Endometrial microvascular endothelial cells (primary cell): Measurements from ENCODE around the gene SRRM5. TPM values are rescaled to one million over a fixed set of nuclear protein-coding genes. Genes with fewer than 3 reads are reported as not detected.
"Not testable (repeated sequence)": the region's sequence is repeated elsewhere in the genome, so short reads cannot be mapped to it uniquely, and the experiment has no call there.

Experiments used
- in situ Hi-C: cut with HindIII; loops from 2 replicates; pipeline ENCODE4 v1.10.0; 2017; ENCODE audit warnings: low sequenced_read_pairs, low pct_unique_long_range_greater_than_20kb; ENCODE audit errors: inconsistent ontology term
- total RNA-seq: library from RNA; depleted of rRNA; stranded (reverse); fragments of >200 nt; gene quantifications from one replicate; pipeline ENCODE4 v1.2.3, GENCODE V29; 2015; ENCODE audit errors: inconsistent ontology term

SRRM5 gene
- total RNA-seq, 1 donor from 2014 or later = not detected

GRCh38 chr19:43589678-43590077, 22.2 kb upstream of the SRRM5 start:
- in situ Hi-C loops = no loop called here

- in situ Hi-C loops = no loop called here
Observed at GRCh38 chr19:43591904-43592772, 19.8 kb upstream of the SRRM5 start.

GRCh38 chr19:43592800-43593350, 19.0 kb upstream of the SRRM5 start:
- in situ Hi-C loops = no loop called here

GRCh38 chr19:43594081-43594697, 17.7 kb upstream of the SRRM5 start:
- in situ Hi-C loops = no loop called here

GRCh38 chr19:43594710-43595604, 16.9 kb upstream of the SRRM5 start:
- in situ Hi-C loops = no loop called here

- in situ Hi-C loops = no loop called here
Observed at GRCh38 chr19:43595605-43595998, 16.3 kb upstream of the SRRM5 start.

GRCh38 chr19:43595999-43596841, 15.7 kb upstream of the SRRM5 start, which contains the start of the genes IRGQ and ZNF576:
Gene IRGQ (minus strand): TSS chr19:43596134. CDS start chr19:43595338, 796 bp downstream.
Gene ZNF576 (plus strand): TSS chr19:43596595. CDS start chr19:43597109, 514 bp downstream.
- in situ Hi-C loops = no loop called here

GRCh38 chr19:43596842-43597461, 14.9 kb upstream of the SRRM5 start:
- in situ Hi-C loops = no loop called here

GRCh38 chr19:43597876-43598275, 14.0 kb upstream of the SRRM5 start:
- in situ Hi-C loops = no loop called here

GRCh38 chr19:43598445-43599240, 13.2 kb upstream of the SRRM5 start:
- in situ Hi-C loops = no loop called here

GRCh38 chr19:43599635-43600295, 12.1 kb upstream of the SRRM5 start:
- in situ Hi-C loops = no loop called here

GRCh38 chr19:43600326-43600725, 11.6 kb upstream of the SRRM5 start:
- in situ Hi-C loops = not testable (repeated sequence)

- in situ Hi-C loops = no loop called here
Observed at GRCh38 chr19:43605875-43606568, 5.9 kb upstream of the SRRM5 start.

- in situ Hi-C loops = no loop called here
Observed at GRCh38 chr19:43606569-43607229, 5.2 kb upstream of the SRRM5 start.
